Measurements from ENCODE around the gene CHCHD6.

The CHCHD6 gene

DNA sequence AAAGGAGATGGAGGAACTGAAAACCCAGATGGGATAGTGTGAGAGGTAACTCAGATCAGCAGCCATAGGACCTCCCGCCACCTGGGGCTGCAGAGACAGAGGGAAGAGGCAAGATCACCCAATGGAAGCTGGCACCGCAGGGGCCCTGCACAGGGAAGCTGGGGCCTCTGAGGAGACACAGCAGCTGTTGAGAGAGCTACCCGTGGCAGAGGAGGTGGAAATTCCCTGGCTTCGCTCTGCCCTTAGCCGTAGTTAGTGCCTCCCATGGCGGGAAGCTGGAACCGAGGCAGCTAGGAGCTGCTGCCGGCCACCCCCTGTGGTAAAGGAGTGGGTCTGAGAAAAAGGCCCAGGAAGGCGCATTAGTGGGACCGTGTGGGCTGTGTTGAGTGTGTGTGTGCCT is 260.9 kb downstream of the CHCHD6 start:
- TF ChIP-seq CTCF (IDR thresholded peaks at IDR 0.05; ENCODE audit: borderline replicate concordance, insufficient read depth, low read depth, low read length): no peak
- H3K4me3 ChIP-seq (ENCODE audit: low read depth, low read length): no peak overlapping the region

DNA sequence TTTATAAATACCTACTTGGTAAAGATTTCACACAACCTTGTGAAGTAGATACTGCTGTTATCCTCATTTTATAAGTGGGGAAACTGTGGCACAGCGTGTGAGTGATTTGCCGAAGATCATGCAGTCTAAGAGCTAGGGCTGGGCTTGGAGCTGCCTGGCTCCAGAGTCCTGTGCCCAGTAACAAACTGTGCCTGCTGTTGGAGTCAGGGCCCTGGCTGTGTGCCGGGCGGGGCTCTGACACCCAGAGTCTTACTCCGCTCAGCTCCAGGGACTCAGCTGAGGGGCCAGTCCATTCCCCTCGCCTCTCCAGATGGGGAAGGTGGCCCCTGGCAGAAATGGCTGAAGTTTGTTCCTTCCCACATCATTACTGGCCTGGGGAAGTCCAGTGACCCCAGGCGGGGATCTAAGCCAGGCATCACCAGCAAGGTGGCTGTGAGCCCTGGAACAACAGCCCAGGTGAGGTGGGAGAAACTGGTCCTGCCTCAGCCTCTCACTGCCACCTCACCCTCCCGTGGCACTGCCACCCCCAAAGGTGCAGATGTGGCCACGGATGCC is 261.6 kb downstream of the CHCHD6 start:
- no peak overlapping the region for H3K4me3 ChIP-seq (ENCODE audit: low read depth, low read length)
- TF ChIP-seq CTCF (IDR thresholded peaks at IDR 0.05; ENCODE audit: borderline replicate concordance, insufficient read depth, low read depth, low read length): no peak

- no peak for TF ChIP-seq CTCF (IDR thresholded peaks at IDR 0.05; ENCODE audit: borderline replicate concordance, insufficient read depth, low read depth, low read length)
- no peak overlapping the region for H3K4me3 ChIP-seq (ENCODE audit: low read depth, low read length)
Observed at GRCh38 chr3:126967386-126967785, 263.3 kb downstream of the CHCHD6 start.

GRCh38 chr3:126968391-126969390 is 264.7 kb downstream of the CHCHD6 start:
- TF ChIP-seq CTCF (IDR thresholded peaks at IDR 0.05; ENCODE audit: borderline replicate concordance, insufficient read depth, low read depth, low read length): no peak
- no peak overlapping the region for H3K4me3 ChIP-seq (ENCODE audit: low read depth, low read length)

DNA sequence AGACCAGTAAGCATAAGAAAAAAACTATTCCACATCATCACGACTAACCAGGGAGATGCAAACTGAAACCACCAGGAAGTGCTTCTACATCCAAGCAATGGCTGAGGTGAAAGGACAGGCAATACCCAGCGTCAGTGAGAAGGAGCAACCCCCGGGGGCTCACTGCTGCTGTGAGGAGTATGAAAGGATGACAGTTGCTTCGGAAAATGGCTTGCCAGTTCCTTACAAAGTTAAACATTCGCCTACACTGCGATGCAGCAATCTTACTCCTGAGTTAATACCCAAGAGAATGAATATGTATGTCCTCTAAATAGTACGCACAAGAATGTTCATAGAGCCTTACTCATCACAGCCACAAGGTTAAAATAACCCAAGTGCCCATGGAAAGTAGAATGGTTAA is 265.5 kb downstream of the CHCHD6 start:
- H3K4me3 ChIP-seq (ENCODE audit: low read depth, low read length): no peak overlapping the region

DNA sequence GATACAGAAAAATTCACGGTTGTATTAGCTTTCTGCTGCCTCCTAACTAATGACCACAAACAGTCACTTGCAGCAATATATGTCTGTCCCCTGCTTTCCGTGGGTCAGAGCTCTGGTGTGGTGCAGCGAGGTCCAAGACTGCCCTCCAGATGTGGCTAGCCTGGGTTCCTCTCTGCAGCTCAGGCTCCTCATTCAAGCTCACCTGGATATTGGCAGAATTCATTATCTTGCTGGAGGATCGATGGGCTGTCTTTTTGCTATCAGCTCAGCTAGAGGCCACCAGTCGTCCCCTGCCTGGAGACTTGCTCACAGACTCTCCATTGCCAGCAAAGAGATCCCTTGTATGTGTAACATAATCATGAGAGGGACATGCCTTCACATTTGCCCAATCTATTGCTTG is 266.1 kb downstream of the CHCHD6 start:
- no peak overlapping the region for H3K4me3 ChIP-seq (ENCODE audit: low read depth, low read length)
- TF ChIP-seq CTCF (IDR thresholded peaks at IDR 0.05; ENCODE audit: borderline replicate concordance, insufficient read depth, low read depth, low read length): no peak

More for the DNA sequence above, 265.5 kb downstream of the CHCHD6 start:
- TF ChIP-seq CTCF (IDR thresholded peaks at IDR 0.05; ENCODE audit: borderline replicate concordance, insufficient read depth, low read depth, low read length): no peak
